Dendritic cell treated with granulocyte-macrophage colony-stimulating factor and Interleukin-4, amounts not matched to agents 40 ng/mL and 50 ng/mL, for 4 days (primary cell): ENCODE data around the gene ZNF205.
A peak's percentile ranks its signal among the peaks of the same experiment; 100 is the strongest.

Source experiments
- H3K27ac Mint-ChIP-seq: one replicate; pipeline ENCODE4 v1.8.0; 2022; ENCODE audit warnings: mild to moderate bottlenecking, mixed read lengths
- H3K27me3 Mint-ChIP-seq: one replicate; pipeline ENCODE4 v1.8.0; 2022; ENCODE audit warnings: mild to moderate bottlenecking, mixed read lengths
- H3K36me3 Mint-ChIP-seq: one replicate; pipeline ENCODE4 v1.8.0; 2022; ENCODE audit warnings: low read depth, mixed read lengths
- H3K4me1 Mint-ChIP-seq: one replicate; pipeline ENCODE4 v1.8.0; 2022; ENCODE audit warnings: low read depth, mixed read lengths
- H3K4me3 Mint-ChIP-seq: one replicate; pipeline ENCODE4 v1.8.0; 2022; ENCODE audit warnings: mild to moderate bottlenecking, moderate library complexity, mixed read lengths
- H3K9me3 Mint-ChIP-seq: one replicate; pipeline ENCODE4 v1.8.0; 2022; ENCODE audit warnings: mixed read lengths
- intact Hi-C: fragments of 100-400 bp; cut with micrococcal nuclease; formaldehyde crosslinking; loops from one replicate; pipeline ENCODE4 v1.15.0; 2022

Gene ZNF205

GRCh38 chr16:3088925-3089716, 23.3 kb upstream of the ZNF205 start:
- intact Hi-C loops = no loop called here
- Mint-ChIP-seq H3K4me3 (no peak overlapping the region), H3K36me3 (peaks cover 6% of the 10 kb centered on the region), H3K4me1 (peaks cover 40% of the 10 kb centered on the region), H3K9me3 (no peaks in the 10 kb centered on the region), H3K27ac (no peak overlapping the region), H3K27me3 (peaks cover 14% of the 10 kb centered on the region)

- H3K27me3 Mint-ChIP-seq = peaks cover 14% of the 10 kb centered on the region
- intact Hi-C loops = no loop called here
- no peak overlapping the region for H3K27ac Mint-ChIP-seq
- H3K36me3 Mint-ChIP-seq = no peaks in the 10 kb centered on the region
- H3K9me3 Mint-ChIP-seq = no peaks in the 10 kb centered on the region
- H3K4me1 Mint-ChIP-seq = peaks cover 40% of the 10 kb centered on the region
- no peak overlapping the region for H3K4me3 Mint-ChIP-seq
Measured at GRCh38 chr16:3089717-3090592, 22.4 kb upstream of the ZNF205 start.

DNA sequence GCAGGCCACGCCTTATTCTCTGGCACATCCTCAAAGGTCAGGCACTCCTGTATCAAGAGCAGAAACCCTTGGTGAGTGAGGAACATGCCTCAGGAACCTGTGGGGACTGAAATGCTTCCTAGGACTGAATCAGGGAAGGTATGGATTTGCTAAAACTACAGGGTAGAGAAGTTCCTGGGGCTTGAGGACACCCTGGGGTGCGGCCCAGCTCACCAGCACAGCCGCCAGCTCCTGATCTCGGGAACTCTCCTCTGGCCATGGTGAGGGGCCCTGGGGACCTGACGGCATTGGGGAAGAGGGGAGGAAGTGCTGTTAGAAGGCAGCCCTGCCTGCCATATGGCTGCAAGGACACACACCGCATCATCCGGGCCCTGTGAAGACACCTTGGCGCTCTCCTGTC, 20.8 kb upstream of the ZNF205 start:
- intact Hi-C loops = no loop called here
- Mint-ChIP-seq H3K9me3 (no peaks in the 10 kb centered on the region), H3K27ac (peak overlapping the region; percentile 12), H3K27me3 (peaks cover 14% of the 10 kb centered on the region), H3K4me3 (no peak overlapping the region), H3K36me3 (no peaks in the 10 kb centered on the region), H3K4me1 (peaks cover 25% of the 10 kb centered on the region)

DNA sequence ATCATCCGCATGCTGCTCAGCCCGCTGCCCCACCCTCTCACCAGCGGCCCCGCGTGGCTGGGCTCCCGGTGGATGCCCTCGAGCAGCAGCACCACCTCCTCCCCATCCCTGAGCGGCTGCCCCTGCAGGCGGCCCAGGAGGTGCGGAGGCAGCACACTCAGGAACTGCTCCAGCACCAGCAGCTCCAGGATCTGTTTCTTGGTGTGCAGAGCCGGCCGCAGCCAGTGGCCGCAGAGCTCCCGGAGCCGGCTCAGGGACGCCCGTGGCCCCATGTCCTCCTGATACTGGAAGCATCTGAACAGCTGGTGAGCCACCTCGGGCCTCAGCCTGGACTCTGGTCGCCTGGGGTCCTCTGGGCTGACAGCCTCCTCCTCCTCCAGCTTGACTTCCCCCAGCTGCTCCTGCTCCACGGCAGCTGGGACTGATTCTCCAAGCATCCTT, 19.9 kb upstream of the ZNF205 start:
- intact Hi-C loops = no loop called here
- Mint-ChIP-seq H3K27ac (no peak overlapping the region), H3K4me1 (peaks cover 21% of the 10 kb centered on the region)

DNA sequence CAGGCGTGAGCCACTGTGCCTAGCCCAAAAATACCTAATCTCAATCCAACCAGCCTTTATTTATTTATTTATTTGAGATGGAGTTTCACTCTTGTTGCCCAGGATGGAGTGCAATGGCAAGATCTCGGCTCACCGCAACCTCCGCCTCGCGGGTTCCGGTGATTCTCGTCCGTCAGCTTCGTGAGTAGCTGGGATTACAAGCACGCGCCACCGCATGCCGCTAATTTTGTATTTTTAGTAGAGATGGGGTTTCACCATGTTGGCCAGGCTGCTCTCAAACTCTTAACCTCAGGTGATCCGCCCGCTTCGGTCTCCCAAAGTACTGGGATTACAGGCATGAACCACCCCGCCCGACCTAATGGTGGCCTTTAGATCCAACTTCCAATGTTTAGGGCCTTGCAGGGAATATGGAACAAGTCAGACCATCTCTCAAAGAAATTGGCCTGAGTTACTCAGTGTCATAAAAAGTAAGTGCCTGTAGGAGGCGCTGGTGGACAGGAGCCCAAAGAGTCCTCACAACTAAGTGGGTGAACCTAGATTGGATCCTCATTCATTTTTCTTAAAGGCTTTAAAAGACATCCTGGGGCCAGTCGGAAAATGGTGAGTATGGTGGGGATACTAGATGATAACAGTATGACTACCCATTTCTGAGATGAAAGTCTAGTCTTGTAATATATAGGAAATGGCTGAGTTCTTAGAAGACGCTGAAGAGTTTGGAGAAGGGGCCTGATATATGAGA, 17.9 kb upstream of the ZNF205 start:
- Mint-ChIP-seq H3K36me3 (no peaks in the 10 kb centered on the region), H3K9me3 (no peaks in the 10 kb centered on the region), H3K4me1 (peaks cover 26% of the 10 kb centered on the region), H3K4me3 (no peak overlapping the region), H3K27me3 (peaks cover 29% of the 10 kb centered on the region), H3K27ac (no peak overlapping the region)
- intact Hi-C loops = loop anchor here (1.0 kb wide), 1 partner anchor 35 kb away; no protein-coding TSS in a partner anchor

More for the DNA sequence above, 19.9 kb upstream of the ZNF205 start:
- H3K4me3 Mint-ChIP-seq = no peak overlapping the region
- no peaks in the 10 kb centered on the region for H3K9me3 Mint-ChIP-seq
- H3K27me3 Mint-ChIP-seq = peaks cover 15% of the 10 kb centered on the region
- no peaks in the 10 kb centered on the region for H3K36me3 Mint-ChIP-seq

- Mint-ChIP-seq H3K27ac (no peak overlapping the region), H3K9me3 (no peaks in the 10 kb centered on the region), H3K36me3 (no peaks in the 10 kb centered on the region), H3K4me1 (peaks cover 36% of the 10 kb centered on the region), H3K27me3 (peaks cover 29% of the 10 kb centered on the region), H3K4me3 (no peak overlapping the region)
- intact Hi-C loops = loop anchor here (1.0 kb wide), 1 partner anchor 33 kb away; no protein-coding TSS in a partner anchor
Measured at GRCh38 chr16:3095869-3096268, 16.5 kb upstream of the ZNF205 start.

DNA sequence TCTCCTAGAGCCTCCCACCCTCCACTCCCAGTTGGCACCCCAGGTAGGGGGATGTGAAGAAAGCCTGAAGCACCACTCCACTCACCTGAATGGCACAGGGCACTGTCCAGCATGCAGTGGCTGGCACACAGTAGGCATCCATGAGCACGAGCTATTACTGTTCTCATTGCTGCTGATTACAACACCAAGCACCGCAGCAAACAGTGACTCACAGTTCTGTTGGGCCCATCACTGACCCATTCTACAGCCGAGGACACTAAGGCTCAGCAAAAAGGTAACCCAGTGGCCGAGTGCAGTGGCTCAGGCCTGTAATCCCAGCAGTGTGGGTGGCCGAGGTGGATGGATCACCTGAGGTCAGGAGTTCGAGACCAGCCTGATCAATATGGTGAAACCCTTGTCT, 16.0 kb upstream of the ZNF205 start:
- Mint-ChIP-seq H3K4me1 (peaks cover 41% of the 10 kb centered on the region), H3K9me3 (no peaks in the 10 kb centered on the region), H3K27ac (no peak overlapping the region), H3K4me3 (no peak overlapping the region), H3K36me3 (no peaks in the 10 kb centered on the region), H3K27me3 (peaks cover 27% of the 10 kb centered on the region)
- intact Hi-C loops = loop anchor here (1.0 kb wide), 1 partner anchor 33 kb away; no protein-coding TSS in a partner anchor

GRCh38 chr16:3097266-3097665, 15.1 kb upstream of the ZNF205 start:
- Mint-ChIP-seq H3K9me3 (no peaks in the 10 kb centered on the region), H3K36me3 (no peaks in the 10 kb centered on the region), H3K4me3 (no peak overlapping the region), H3K27ac (no peak overlapping the region), H3K27me3 (peaks cover 22% of the 10 kb centered on the region), H3K4me1 (peaks cover 49% of the 10 kb centered on the region)
- intact Hi-C loops = no loop called here

GRCh38 chr16:3098459-3099394, 13.7 kb upstream of the ZNF205 start, which contains the start of gene ZSCAN10:
Gene ZSCAN10 (minus strand): TSS chr16:3099294. CDS start chr16:3092937, 6,357 bp downstream.
- Mint-ChIP-seq H3K4me1 (peaks cover 51% of the 10 kb centered on the region), H3K36me3 (no peaks in the 10 kb centered on the region), H3K27me3 (peaks cover 16% of the 10 kb centered on the region), H3K27ac (peak within 1 kb of the TSS; percentile 61), H3K9me3 (no peaks in the 10 kb centered on the region), H3K4me3 (peak within 1 kb of the TSS; percentile 69)
- intact Hi-C loops = no loop called here

- no peak overlapping the region for H3K27ac Mint-ChIP-seq
- H3K27me3 Mint-ChIP-seq = peaks cover 16% of the 10 kb centered on the region
- no peaks in the 10 kb centered on the region for H3K9me3 Mint-ChIP-seq
- H3K4me1 Mint-ChIP-seq = peaks cover 51% of the 10 kb centered on the region
- H3K4me3 Mint-ChIP-seq = no peak overlapping the region
- intact Hi-C loops = no loop called here
- no peaks in the 10 kb centered on the region for H3K36me3 Mint-ChIP-seq
Measured at GRCh38 chr16:3099395-3099731, 13.0 kb upstream of the ZNF205 start.

- intact Hi-C loops = no loop called here
- Mint-ChIP-seq H3K4me3 (peak overlapping the region; percentile 69), H3K27ac (peak overlapping the region; percentile 61), H3K4me1 (peaks cover 45% of the 10 kb centered on the region), H3K36me3 (no peaks in the 10 kb centered on the region), H3K27me3 (peaks cover 16% of the 10 kb centered on the region), H3K9me3 (no peaks in the 10 kb centered on the region)
Measured at GRCh38 chr16:3099732-3100499, 12.5 kb upstream of the ZNF205 start.

GRCh38 chr16:3101018-3101840, 11.2 kb upstream of the ZNF205 start:
- intact Hi-C loops = no loop called here

More at GRCh38 chr16:3101018-3101840, 11.2 kb upstream of the ZNF205 start:
- Mint-ChIP-seq H3K9me3 (no peaks in the 10 kb centered on the region), H3K4me1 (peaks cover 54% of the 10 kb centered on the region), H3K36me3 (no peaks in the 10 kb centered on the region), H3K4me3 (peak overlapping the region; percentile 17), H3K27me3 (peaks cover 16% of the 10 kb centered on the region), H3K27ac (peak overlapping the region; percentile 54)
